Measurements from ENCODE around the gene CFAP69.
A peak's percentile ranks its signal among the peaks of the same experiment; 100 is the strongest.

CFAP69 gene, protein sequence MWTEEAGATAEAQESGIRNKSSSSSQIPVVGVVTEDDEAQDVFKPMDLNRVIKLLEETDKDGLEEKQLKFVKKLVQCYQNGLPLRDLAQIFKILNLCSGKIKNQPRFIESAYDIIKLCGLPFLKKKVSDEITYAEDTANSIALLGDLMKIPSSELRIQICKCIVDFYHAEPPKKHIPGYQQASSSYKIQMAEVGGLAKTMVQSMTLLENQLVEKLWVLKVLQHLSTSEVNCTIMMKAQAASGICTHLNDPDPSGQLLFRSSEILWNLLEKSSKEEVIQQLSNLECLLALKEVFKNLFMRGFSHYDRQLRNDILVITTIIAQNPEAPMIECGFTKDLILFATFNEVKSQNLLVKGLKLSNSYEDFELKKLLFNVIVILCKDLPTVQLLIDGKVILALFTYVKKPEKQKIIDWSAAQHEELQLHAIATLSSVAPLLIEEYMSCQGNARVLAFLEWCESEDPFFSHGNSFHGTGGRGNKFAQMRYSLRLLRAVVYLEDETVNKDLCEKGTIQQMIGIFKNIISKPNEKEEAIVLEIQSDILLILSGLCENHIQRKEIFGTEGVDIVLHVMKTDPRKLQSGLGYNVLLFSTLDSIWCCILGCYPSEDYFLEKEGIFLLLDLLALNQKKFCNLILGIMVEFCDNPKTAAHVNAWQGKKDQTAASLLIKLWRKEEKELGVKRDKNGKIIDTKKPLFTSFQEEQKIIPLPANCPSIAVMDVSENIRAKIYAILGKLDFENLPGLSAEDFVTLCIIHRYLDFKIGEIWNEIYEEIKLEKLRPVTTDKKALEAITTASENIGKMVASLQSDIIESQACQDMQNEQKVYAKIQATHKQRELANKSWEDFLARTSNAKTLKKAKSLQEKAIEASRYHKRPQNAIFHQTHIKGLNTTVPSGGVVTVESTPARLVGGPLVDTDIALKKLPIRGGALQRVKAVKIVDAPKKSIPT

DNA sequence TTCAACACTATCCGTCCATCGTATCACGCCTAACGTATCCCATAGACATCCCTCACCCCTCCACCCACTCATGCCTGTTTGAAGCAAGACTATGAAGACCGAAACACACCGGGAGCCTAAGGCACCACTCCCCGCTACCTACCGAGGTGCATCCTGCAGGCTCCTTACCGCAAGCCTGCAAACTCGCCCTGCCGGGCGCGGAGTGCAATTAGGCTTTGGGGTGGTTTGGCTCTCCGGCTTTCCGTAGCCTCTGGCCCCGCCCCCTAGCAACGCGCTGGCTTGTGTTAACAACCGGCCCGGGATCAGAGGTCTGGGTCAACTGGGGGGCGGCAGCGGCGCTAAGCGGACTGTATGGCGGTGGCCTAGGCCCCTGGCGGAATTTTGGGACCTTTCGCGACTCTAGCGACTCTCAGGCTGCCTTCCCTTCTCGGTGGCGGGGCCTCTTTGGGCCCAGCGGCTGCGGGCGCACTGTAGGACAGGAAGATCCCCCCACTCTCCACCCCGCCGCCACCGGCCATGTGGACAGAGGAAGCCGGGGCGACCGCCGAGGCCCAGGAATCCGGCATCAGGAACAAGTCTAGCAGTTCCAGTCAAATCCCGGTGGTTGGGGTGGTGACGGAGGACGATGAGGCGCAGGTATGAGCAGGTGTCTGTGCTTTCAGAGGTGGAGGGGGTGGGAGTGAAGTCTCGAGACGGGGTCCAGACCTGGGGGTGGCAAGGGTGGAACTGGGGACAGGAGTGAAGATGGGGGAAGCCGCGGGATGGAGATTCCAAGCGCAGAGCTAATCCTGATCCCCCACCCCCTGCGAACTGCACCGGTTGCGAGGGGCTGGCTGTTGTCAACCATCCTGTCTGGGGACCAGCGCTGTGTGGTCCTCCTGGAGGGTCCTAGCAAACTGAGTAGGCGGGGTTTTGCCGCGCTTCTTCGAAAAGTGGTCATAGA lies at the start of gene CFAP69:
Gene CFAP69 (plus strand): TSS at position 266 of the 943 bp plus-strand sequence. CDS start 251 bp downstream, at position 517.
- CTCF ChIA-PET, result interaction anchor here (0.8 kb wide), 1 partner anchor 183 kb away, joined by 3 read pairs; no protein-coding TSS in a partner anchor
- POLR2A ChIA-PET, result interaction anchor here (2.2 kb wide), 1 partner anchor 33 kb away, joined by 18 read pairs; the partner anchor contains the start of gene STEAP2
- DNase-seq (ENCODE audit: extremely low spot score), result peak; percentile 87
- TF ChIP-seq LEF1 (IDR thresholded peaks at IDR 0.05; ENCODE audit: borderline replicate concordance) (no peak), FOXM1 (IDR thresholded peaks at IDR 0.05; ENCODE audit: borderline replicate concordance) (0 out of 2 replicates have a peak, but pooled peaks have one; percentile 14), L3MBTL2 (conservative IDR thresholded peaks at IDR 0.05) (peak; percentile 51)

DNA sequence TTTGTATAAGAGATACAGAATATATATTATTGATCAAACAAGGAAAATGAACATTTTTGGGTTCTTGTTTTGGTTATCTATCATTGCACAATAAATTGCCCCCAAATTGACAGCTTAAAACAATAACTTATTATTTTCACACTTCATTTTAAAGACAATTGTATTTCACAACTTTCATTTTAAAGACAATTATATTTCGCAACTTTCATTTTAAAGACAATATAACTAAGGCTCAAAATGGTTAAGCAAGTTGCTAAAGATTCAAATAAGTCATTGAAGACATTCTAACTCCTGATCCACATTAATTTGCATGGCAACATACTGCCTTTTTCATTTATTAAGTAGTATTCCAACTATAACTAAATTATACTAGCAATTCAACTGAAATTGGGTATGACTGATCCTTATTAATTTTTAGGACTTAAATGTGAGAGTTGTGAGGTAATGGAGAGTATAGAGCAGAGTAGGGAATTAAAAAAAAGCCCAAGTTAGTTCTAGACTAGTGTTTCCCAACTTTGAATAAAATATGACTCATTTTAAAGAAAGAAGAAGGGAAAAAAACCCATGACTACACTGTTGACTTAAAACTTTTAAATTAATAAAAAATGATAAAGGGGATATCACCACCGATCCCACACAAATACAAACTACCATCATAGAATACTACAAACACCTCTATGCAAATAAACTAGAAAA lies 43.3 kb upstream of the CFAP69 start:
- no peak for DNase-seq (ENCODE audit: extremely low spot score)
- TF ChIP-seq L3MBTL2 (conservative IDR thresholded peaks at IDR 0.05) (no peak), BHLHE40 (IDR thresholded peaks at IDR 0.05; ENCODE audit: borderline replicate concordance) (no peak), ELF4 (IDR thresholded peaks at IDR 0.05) (no peak), FOXM1 (IDR thresholded peaks at IDR 0.05; ENCODE audit: borderline replicate concordance) (no peak), FOXK2 (IDR thresholded peaks at IDR 0.05) (no peak), FOXA1 (IDR thresholded peaks at IDR 0.05) (no peak), ARNT (IDR thresholded peaks at IDR 0.05) (no peak), SP1 (IDR thresholded peaks at IDR 0.05) (no peak), TARDBP (IDR thresholded peaks at IDR 0.05) (no peak), NFRKB (IDR thresholded peaks at IDR 0.05) (no peak), HDGF (IDR thresholded peaks at IDR 0.05; ENCODE audit: borderline replicate concordance) (no peak), LEF1 (IDR thresholded peaks at IDR 0.05; ENCODE audit: borderline replicate concordance) (no peak), ZNF384 (IDR thresholded peaks at IDR 0.05) (no peak)
- ChIA-PET POLR2A (no interaction called here), CTCF (no interaction called here)

DNA sequence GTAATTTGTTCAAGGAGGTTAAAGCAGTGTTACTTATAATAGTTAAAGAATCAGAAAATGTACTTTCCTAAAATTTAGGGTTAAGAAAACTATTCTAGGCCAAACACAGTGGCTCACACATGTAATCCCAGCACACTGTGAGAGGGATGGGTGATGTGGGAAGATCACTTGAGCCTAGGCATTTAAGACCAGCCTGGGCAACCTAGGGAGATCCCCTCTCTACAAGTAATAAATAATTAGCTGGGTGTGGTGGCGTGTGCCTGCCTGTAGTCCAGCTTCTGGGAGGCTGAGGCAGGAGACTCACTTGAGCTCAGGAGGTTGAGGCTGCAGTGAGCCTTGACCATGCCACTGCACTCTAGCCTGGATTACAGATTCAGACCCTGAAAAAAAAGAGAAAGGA lies 37.0 kb upstream of the CFAP69 start:
- DNase-seq (ENCODE audit: extremely low spot score), result no peak
- TF ChIP-seq SP1 (IDR thresholded peaks at IDR 0.05) (no peak), SUZ12 (IDR thresholded peaks at IDR 0.05) (no peak), FOXM1 (IDR thresholded peaks at IDR 0.05; ENCODE audit: borderline replicate concordance) (no peak), ARNT (IDR thresholded peaks at IDR 0.05) (no peak), NFRKB (IDR thresholded peaks at IDR 0.05) (no peak), FOXK2 (IDR thresholded peaks at IDR 0.05) (no peak), L3MBTL2 (conservative IDR thresholded peaks at IDR 0.05) (no peak), ELF4 (IDR thresholded peaks at IDR 0.05) (no peak), BHLHE40 (IDR thresholded peaks at IDR 0.05; ENCODE audit: borderline replicate concordance) (no peak), LEF1 (IDR thresholded peaks at IDR 0.05; ENCODE audit: borderline replicate concordance) (no peak), ZNF384 (IDR thresholded peaks at IDR 0.05) (no peak), HDGF (IDR thresholded peaks at IDR 0.05; ENCODE audit: borderline replicate concordance) (no peak), FOXA1 (IDR thresholded peaks at IDR 0.05) (no peak), CTBP1 (IDR thresholded peaks at IDR 0.05; ENCODE audit: borderline replicate concordance) (no peak), TARDBP (IDR thresholded peaks at IDR 0.05) (no peak), PKNOX1 (IDR thresholded peaks at IDR 0.05) (no peak)
- ChIA-PET CTCF (no interaction called here), POLR2A (no interaction called here)

GRCh38 chr7:90209776-90210175 lies 35.2 kb upstream of the CFAP69 start:
- ChIA-PET POLR2A (no interaction called here), CTCF (interaction anchor here (0.7 kb wide), 1 partner anchor 15 kb away, joined by 4 read pairs; no protein-coding TSS in a partner anchor)
- TF ChIP-seq ZNF384 (IDR thresholded peaks at IDR 0.05) (no peak), SP1 (IDR thresholded peaks at IDR 0.05) (no peak), CTBP1 (IDR thresholded peaks at IDR 0.05; ENCODE audit: borderline replicate concordance) (no peak), LEF1 (IDR thresholded peaks at IDR 0.05; ENCODE audit: borderline replicate concordance) (no peak), ARNT (IDR thresholded peaks at IDR 0.05) (no peak), FOXM1 (IDR thresholded peaks at IDR 0.05; ENCODE audit: borderline replicate concordance) (no peak)
- DNase-seq (ENCODE audit: extremely low spot score), result no peak

GRCh38 chr7:90210475-90210874 lies 34.5 kb upstream of the CFAP69 start:
- TF ChIP-seq PKNOX1 (IDR thresholded peaks at IDR 0.05) (no peak), SP1 (IDR thresholded peaks at IDR 0.05) (no peak), ZNF384 (IDR thresholded peaks at IDR 0.05) (no peak), BHLHE40 (IDR thresholded peaks at IDR 0.05; ENCODE audit: borderline replicate concordance) (no peak), SUZ12 (IDR thresholded peaks at IDR 0.05) (no peak), FOXA1 (IDR thresholded peaks at IDR 0.05) (no peak)
- CTCF ChIA-PET, result interaction anchor here (0.7 kb wide), 1 partner anchor 16 kb away, joined by 4 read pairs; no protein-coding TSS in a partner anchor
- POLR2A ChIA-PET, result interaction anchor here (1.4 to 2.9 kb wide), 2 partner anchors 33 to 118 kb away, joined by 3 to 18 read pairs; no protein-coding TSS in a partner anchor
- DNase-seq (ENCODE audit: extremely low spot score), result no peak
